IMR-90 (cell line): Measurements from ENCODE around the gene MED23. TPM values are rescaled to one million over a fixed set of nuclear protein-coding genes. Genes with fewer than 3 reads are reported as not detected.

Experiments
- ATAC-seq: fragments of 200-7000 bp; cut with Tn5 transposase; 2 replicates; pipeline ENCODE4 v1.9.1; 2020; ENCODE audit warnings: low read depth, mild to moderate bottlenecking, moderate library complexity
- BruUV-seq: library from RNA; stranded (reverse); fragments of 400-500 nt; replicated peaks from 2 replicates; lab custom pipeline; 2021; lab: Mats Ljungman, UMichigan
- CTCF ChIA-PET: fragments of 300-600 bp; formaldehyde crosslinking; extraction: SDS; loops from one replicate; lab custom pipeline; 2021; ENCODE audit warnings: antibody characterized with exemption; lab: Yijun Ruan, JAX
- POLR2A ChIA-PET: fragments of 300-600 bp; sonication (Branson Sonifier 250); formaldehyde crosslinking; loops from one replicate; lab custom pipeline; 2022; ENCODE audit warnings: antibody characterized with exemption; ENCODE audit not compliant: unreplicated experiment; lab: Charles Lee
- DNase-seq: peaks from one replicate; pipeline ENCODE4 v3.0.0; 2013
- H2AFZ ChIP-seq: replicated peaks from 2 replicates; pipeline ENCODE3; 2013; ENCODE audit warnings: low read length, mild to moderate bottlenecking; ENCODE audit not compliant: poor library complexity
- H2AK5ac ChIP-seq: 2 replicates; pipeline ENCODE4 v1.6.1; 2013; ENCODE audit warnings: low read depth, low read length, inconsistent platforms
- H2AK9ac ChIP-seq: replicated peaks from 2 replicates; pipeline ENCODE3; 2013; ENCODE audit warnings: mild to moderate bottlenecking, low read depth, low read length, moderate library complexity; ENCODE audit not compliant: poor library complexity
- H2BK120ac ChIP-seq: 2 replicates; pipeline ENCODE4 v1.6.1; 2013; ENCODE audit warnings: low read depth, low read length, inconsistent platforms
- H2BK15ac ChIP-seq: 3 replicates; pipeline ENCODE4 v1.6.1; 2013; ENCODE audit warnings: low read depth, low read length, inconsistent platforms
- H2BK20ac ChIP-seq: 2 replicates; pipeline ENCODE4 v1.6.1; 2013; ENCODE audit warnings: low read depth, mild to moderate bottlenecking, inconsistent platforms, low read length, moderate library complexity
- H2BK5ac ChIP-seq: 2 replicates; pipeline ENCODE4 v1.6.1; 2013; ENCODE audit warnings: mild to moderate bottlenecking, low read depth, low read length, inconsistent platforms; ENCODE audit not compliant: poor library complexity, severe bottlenecking
- H3K14ac ChIP-seq: replicated peaks from 2 replicates; pipeline ENCODE4 v1.6.1; 2013; ENCODE audit warnings: low read depth, low read length, inconsistent platforms
- H3K18ac ChIP-seq: 2 replicates; pipeline ENCODE4 v1.6.1; 2013; ENCODE audit warnings: low read depth, low read length, control low read depth
- H3K23ac ChIP-seq: 2 replicates; pipeline ENCODE4 v1.6.1; 2013; ENCODE audit warnings: low read depth, low read length, inconsistent platforms
- H3K27ac ChIP-seq: 2 replicates; pipeline ENCODE4 v1.5.1; 2013; ENCODE audit warnings: mild to moderate bottlenecking, control low read depth, low read length; ENCODE audit not compliant: insufficient read depth
- H3K27me3 ChIP-seq: 2 replicates; pipeline ENCODE4 v1.6.1; 2013; ENCODE audit warnings: low read length; ENCODE audit not compliant: control insufficient read depth, insufficient read depth
- H3K36me3 ChIP-seq: 2 replicates; pipeline ENCODE4 v1.6.1; 2013; ENCODE audit warnings: low read length, mixed read lengths; ENCODE audit not compliant: control insufficient read depth, insufficient read depth
- H3K4ac ChIP-seq: 2 replicates; pipeline ENCODE4 v1.6.1; 2013; ENCODE audit warnings: low read depth, low read length, inconsistent platforms
- H3K4me1 ChIP-seq: 2 replicates; pipeline ENCODE4 v1.6.1; 2013; ENCODE audit warnings: low read length, mixed read lengths; ENCODE audit not compliant: control insufficient read depth, insufficient read depth
- H3K4me2 ChIP-seq: 2 replicates; pipeline ENCODE4 v1.6.1; 2013; ENCODE audit warnings: low read depth, mild to moderate bottlenecking, control low read depth, low read length, moderate library complexity
- H3K4me3 ChIP-seq: 2 replicates; pipeline ENCODE4 v1.5.1; 2013; ENCODE audit warnings: low read depth, mild to moderate bottlenecking, control low read depth, low read length, moderate library complexity; ENCODE audit not compliant: insufficient read depth
- H3K56ac ChIP-seq: 2 replicates; pipeline ENCODE4 v1.6.1; 2013; ENCODE audit warnings: low read length, inconsistent platforms; ENCODE audit not compliant: insufficient read depth; ENCODE audit errors: extremely low read depth
- H3K79me1 ChIP-seq, 2 experiments: 2 replicates each; pipeline ENCODE4 v1.6.1; 2013; ENCODE audit warnings: low read length in 2 of 2, inconsistent platforms in 1 of 2, low read depth in 1 of 2
- H3K9ac ChIP-seq: 2 replicates; pipeline ENCODE4 v1.6.1; 2013; ENCODE audit warnings: low read depth, low read length, control low read depth
- H3K9me1 ChIP-seq: 2 replicates; pipeline ENCODE4 v1.6.1; 2013; ENCODE audit warnings: low read length, inconsistent platforms; ENCODE audit not compliant: insufficient read depth
- H3K9me3 ChIP-seq: 2 replicates; pipeline ENCODE4 v1.6.1; 2013; ENCODE audit warnings: low read length; ENCODE audit not compliant: control insufficient read depth, insufficient read depth
- H4K20me1 ChIP-seq: 2 replicates; pipeline ENCODE4 v1.6.1; 2013; ENCODE audit warnings: low read length, inconsistent platforms; ENCODE audit not compliant: insufficient read depth
- H4K5ac ChIP-seq: 2 replicates; pipeline ENCODE4 v1.6.1; 2013; ENCODE audit warnings: mild to moderate bottlenecking, low read depth, low read length, control low read depth
- H4K8ac ChIP-seq, 2 experiments: 2 replicates each; pipeline ENCODE4 v1.6.1; 2013; ENCODE audit warnings: low read depth in 2 of 2, low read length in 2 of 2, control low read depth in 1 of 2, inconsistent platforms in 1 of 2
- H4K91ac ChIP-seq: 2 replicates; pipeline ENCODE4 v1.6.1; 2013; ENCODE audit warnings: low read depth, low read length, inconsistent platforms; ENCODE audit not compliant: insufficient read depth
- BHLHE40 ChIP-seq: fragments of 150-350 bp; IDR thresholded peaks from 2 replicates; pipeline ENCODE4 v1.6.1; 2016; ENCODE audit warnings: mild to moderate bottlenecking, low read depth, low read length
- CEBPB ChIP-seq: IDR thresholded peaks from 2 replicates; pipeline ENCODE4 v1.6.1; 2012; ENCODE audit warnings: low read depth, low read length, improper control_type of control experiment
- CHD1 ChIP-seq: IDR thresholded peaks from 2 replicates; pipeline ENCODE4 v1.6.1; 2012; ENCODE audit warnings: low read depth, low read length, improper control_type of control experiment
- FOS ChIP-seq: fragments of 150-350 bp; IDR thresholded peaks from 2 replicates; pipeline ENCODE4 v1.6.1; 2016; ENCODE audit warnings: low read depth, low read length
- MAFK ChIP-seq: IDR thresholded peaks from 2 replicates; pipeline ENCODE4 v1.6.1; 2012; ENCODE audit warnings: low read depth, low read length, improper control_type of control experiment
- MAZ ChIP-seq: IDR thresholded peaks from 2 replicates; pipeline ENCODE4 v1.6.1; 2012; ENCODE audit warnings: low read depth, mild to moderate bottlenecking, low read length, improper control_type of control experiment, moderate library complexity, borderline replicate concordance
- MXI1 ChIP-seq: IDR thresholded peaks from 2 replicates; pipeline ENCODE4 v1.6.1; 2012; ENCODE audit warnings: low read depth, mild to moderate bottlenecking, low read length, moderate library complexity, borderline replicate concordance
- NFE2L2 ChIP-seq: fragments of 150-350 bp; IDR thresholded peaks from 2 replicates; pipeline ENCODE4 v1.6.1; 2016; ENCODE audit warnings: low read depth, mild to moderate bottlenecking, low read length
- POLR2A ChIP-seq: IDR thresholded peaks from 2 replicates; pipeline ENCODE4 v1.6.1; 2012; ENCODE audit warnings: mild to moderate bottlenecking, low read depth, low read length
- RAD21 ChIP-seq: IDR thresholded peaks from 2 replicates; pipeline ENCODE4 v1.6.1; 2012; ENCODE audit warnings: low read length, improper control_type of control experiment
- RCOR1 ChIP-seq: IDR thresholded peaks from 2 replicates; pipeline ENCODE4 v1.6.1; 2012; ENCODE audit warnings: mild to moderate bottlenecking, low read length, improper control_type of control experiment; ENCODE audit not compliant: insufficient replicate concordance
- RFX5 ChIP-seq: IDR thresholded peaks from 2 replicates; pipeline ENCODE4 v1.8.0; 2012; ENCODE audit warnings: low read depth, mild to moderate bottlenecking, low read length, moderate library complexity
- SMC3 ChIP-seq: fragments of 150-350 bp; IDR thresholded peaks from 2 replicates; pipeline ENCODE4 v1.6.1; 2016; ENCODE audit warnings: low read depth, mild to moderate bottlenecking, antibody characterized with exemption, low read length, moderate library complexity
- dilution Hi-C: fragments of 300-500 bp; cut with HindIII; formaldehyde crosslinking; loops from one replicate; pipeline ENCODE4 v1.14.3; 2018; ENCODE audit warnings: low sequenced_read_pairs; ENCODE audit not compliant: unreplicated experiment
- in situ Hi-C: fragments of 300-500 bp; cut with MboI; formaldehyde crosslinking; loops from 3 replicates; pipeline ENCODE4 v1.14.3; 2019; ENCODE audit warnings: low sequenced_read_pairs, inconsistent platforms, mixed read lengths
- intact Hi-C: fragments of 100-400 bp; cut with micrococcal nuclease; formaldehyde crosslinking; loops from 2 replicates; pipeline ENCODE4 v1.10.0; 2022
- polyA plus RNA-seq, 3 experiments: library from polyadenylated mRNA; depleted of rRNA; stranded (reverse); fragments of >200 nt; gene quantifications; 2 replicates each; pipeline ENCODE4 v1.2.3, GENCODE V29; 2012; ENCODE audit warnings: low replicate concordance in 1 of 3
- total RNA-seq: library from RNA; depleted of rRNA; stranded (reverse); fragments of >200 nt; gene quantifications from 2 replicates; pipeline ENCODE4 v1.2.3, GENCODE V29; 2012
- TF ChIP-seq, protein P1 (sequence below): fragments of 150-350 bp; IDR thresholded peaks from 2 replicates; pipeline ENCODE4 v1.6.1; 2016; ENCODE audit warnings: low read depth, mild to moderate bottlenecking, low read length, moderate library complexity, borderline replicate concordance
- TF ChIP-seq, protein P2 (sequence below): conservative IDR thresholded peaks from 2 replicates; pipeline ENCODE4 v1.5.1; 2012; ENCODE audit warnings: mild to moderate bottlenecking, low read depth, low read length, improper control_type of control experiment
- TF ChIP-seq, protein P3 (sequence below): fragments of 150-350 bp; IDR thresholded peaks from 2 replicates; pipeline ENCODE4 v1.6.1; 2017; ENCODE audit warnings: mild to moderate bottlenecking, antibody characterized with exemption, low read length, low read depth

The MED23 gene
- total and polyA plus RNA-seq, 2 of the 4 experiments (the other 2 are of a cell fraction): 16.0 to 40.7 TPM

DNA sequence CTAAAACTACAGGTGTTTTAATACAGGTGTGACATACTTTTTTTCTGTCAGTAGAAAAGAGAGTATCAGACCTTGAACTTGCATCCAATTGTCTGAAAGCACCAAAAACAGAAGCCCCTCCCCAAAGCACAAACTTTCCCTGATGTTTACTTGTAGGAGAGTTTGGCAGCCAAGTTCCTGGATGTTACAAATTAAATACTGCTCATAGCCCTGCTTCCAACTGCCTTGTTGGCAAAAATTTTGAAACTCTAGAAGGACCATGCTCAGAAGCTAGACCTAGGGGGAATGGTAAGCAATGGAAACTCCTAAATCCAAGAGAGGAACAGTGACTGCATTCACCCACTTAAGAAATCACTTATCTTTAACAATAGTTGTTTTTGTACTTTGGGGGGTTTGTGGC, 72.0 kb downstream of the MED23 start:
- TF ChIP-seq NFE2L2 (no peak), BHLHE40 (no peak), SMC3 (no peak), MAZ (no peak), RAD21 (no peak), RCOR1 (no peak), POLR2A (no peak), CEBPB (no peak), MAFK (no peak), RFX5 (no peak), CHD1 (no peak), MXI1 (no peak), FOS (no peak)
- TF ChIP-seq, protein P1, sequence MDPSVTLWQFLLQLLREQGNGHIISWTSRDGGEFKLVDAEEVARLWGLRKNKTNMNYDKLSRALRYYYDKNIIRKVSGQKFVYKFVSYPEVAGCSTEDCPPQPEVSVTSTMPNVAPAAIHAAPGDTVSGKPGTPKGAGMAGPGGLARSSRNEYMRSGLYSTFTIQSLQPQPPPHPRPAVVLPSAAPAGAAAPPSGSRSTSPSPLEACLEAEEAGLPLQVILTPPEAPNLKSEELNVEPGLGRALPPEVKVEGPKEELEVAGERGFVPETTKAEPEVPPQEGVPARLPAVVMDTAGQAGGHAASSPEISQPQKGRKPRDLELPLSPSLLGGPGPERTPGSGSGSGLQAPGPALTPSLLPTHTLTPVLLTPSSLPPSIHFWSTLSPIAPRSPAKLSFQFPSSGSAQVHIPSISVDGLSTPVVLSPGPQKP: no peak
- TF ChIP-seq, protein P2, sequence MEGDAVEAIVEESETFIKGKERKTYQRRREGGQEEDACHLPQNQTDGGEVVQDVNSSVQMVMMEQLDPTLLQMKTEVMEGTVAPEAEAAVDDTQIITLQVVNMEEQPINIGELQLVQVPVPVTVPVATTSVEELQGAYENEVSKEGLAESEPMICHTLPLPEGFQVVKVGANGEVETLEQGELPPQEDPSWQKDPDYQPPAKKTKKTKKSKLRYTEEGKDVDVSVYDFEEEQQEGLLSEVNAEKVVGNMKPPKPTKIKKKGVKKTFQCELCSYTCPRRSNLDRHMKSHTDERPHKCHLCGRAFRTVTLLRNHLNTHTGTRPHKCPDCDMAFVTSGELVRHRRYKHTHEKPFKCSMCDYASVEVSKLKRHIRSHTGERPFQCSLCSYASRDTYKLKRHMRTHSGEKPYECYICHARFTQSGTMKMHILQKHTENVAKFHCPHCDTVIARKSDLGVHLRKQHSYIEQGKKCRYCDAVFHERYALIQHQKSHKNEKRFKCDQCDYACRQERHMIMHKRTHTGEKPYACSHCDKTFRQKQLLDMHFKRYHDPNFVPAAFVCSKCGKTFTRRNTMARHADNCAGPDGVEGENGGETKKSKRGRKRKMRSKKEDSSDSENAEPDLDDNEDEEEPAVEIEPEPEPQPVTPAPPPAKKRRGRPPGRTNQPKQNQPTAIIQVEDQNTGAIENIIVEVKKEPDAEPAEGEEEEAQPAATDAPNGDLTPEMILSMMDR: no peak
- TF ChIP-seq, protein P3, sequence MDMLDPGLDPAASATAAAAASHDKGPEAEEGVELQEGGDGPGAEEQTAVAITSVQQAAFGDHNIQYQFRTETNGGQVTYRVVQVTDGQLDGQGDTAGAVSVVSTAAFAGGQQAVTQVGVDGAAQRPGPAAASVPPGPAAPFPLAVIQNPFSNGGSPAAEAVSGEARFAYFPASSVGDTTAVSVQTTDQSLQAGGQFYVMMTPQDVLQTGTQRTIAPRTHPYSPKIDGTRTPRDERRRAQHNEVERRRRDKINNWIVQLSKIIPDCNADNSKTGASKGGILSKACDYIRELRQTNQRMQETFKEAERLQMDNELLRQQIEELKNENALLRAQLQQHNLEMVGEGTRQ: no peak
- H2BK120ac ChIP-seq: no peak overlapping the region
- no peak overlapping the region for H4K5ac ChIP-seq
- no peak overlapping the region for H4K8ac ChIP-seq
- H2BK20ac ChIP-seq: no peak overlapping the region
- H4K91ac ChIP-seq: no peak overlapping the region
- no peak overlapping the region for H2BK15ac ChIP-seq
- no peaks in the 10 kb centered on the region for H3K4me1 ChIP-seq
- ATAC-seq (no peak), DNase-seq (no peak)
- H3K56ac ChIP-seq: no peak overlapping the region
- H3K36me3 ChIP-seq: no peaks in the 10 kb centered on the region
- no peak overlapping the region for H2BK5ac ChIP-seq
- H3K27ac ChIP-seq: no peak overlapping the region
- no peak overlapping the region for H3K4ac ChIP-seq
- H3K9me3 ChIP-seq: no peaks in the 10 kb centered on the region
- no peak overlapping the region for H2AK9ac ChIP-seq
- POLR2A ChIA-PET: no interaction called here
- no TSS peak for BruUV-seq
- no peak overlapping the region for H3K9ac ChIP-seq
- H3K79me1 ChIP-seq: no peaks in the 10 kb centered on the region
- H4K20me1 ChIP-seq: no peaks in the 10 kb centered on the region
- intact Hi-C loops: no loop called here
- H3K27me3 ChIP-seq: no peaks in the 10 kb centered on the region; the same call in 1 of the 2 replicates
- no peaks in the 10 kb centered on the region for H3K9me1 ChIP-seq
- dilution Hi-C loops: no loop called here
- no peak overlapping the region for H3K14ac ChIP-seq
- no peak overlapping the region for H3K4me3 ChIP-seq
- no peak overlapping the region for H3K18ac ChIP-seq
- no peak overlapping the region for H3K4me2 ChIP-seq
- H2AFZ ChIP-seq: no peak overlapping the region
- H3K23ac ChIP-seq: no peak overlapping the region
- CTCF ChIA-PET: no interaction called here
- no peak overlapping the region for H2AK5ac ChIP-seq
- in situ Hi-C loops: no loop called here
